Left ventricle myocardium inferior (tissue), 1 donor: Measurements from ENCODE around the gene RTEL1. TPM values are rescaled to one million over a fixed set of nuclear protein-coding genes. Genes with fewer than 3 reads are reported as not detected.
A peak's percentile ranks its signal among the peaks of the same experiment; 100 is the strongest.

Experiments used
- DNase-seq: peaks from one replicate; pipeline ENCODE4 v3.0.0-alpha.2; 2020
- H3K27ac ChIP-seq: fragments of 200-600 bp; replicated peaks from 2 replicates; pipeline ENCODE4 v1.8.0; 2021
- H3K27me3 ChIP-seq: fragments of 200-600 bp; 2 replicates; pipeline ENCODE4 v1.8.0; 2021; ENCODE audit warnings: low read depth
- H3K36me3 ChIP-seq: fragments of 200-600 bp; 2 replicates; pipeline ENCODE4 v1.8.0; 2021
- H3K4me1 ChIP-seq: fragments of 200-600 bp; 2 replicates; pipeline ENCODE4 v1.8.0; 2021
- H3K4me3 ChIP-seq: fragments of 200-600 bp; 2 replicates; pipeline ENCODE4 v1.8.0; 2021; ENCODE audit warnings: mild to moderate bottlenecking, moderate library complexity
- H3K9me3 ChIP-seq: fragments of 200-600 bp; replicated peaks from 2 replicates; pipeline ENCODE4 v1.8.0; 2021
- CTCF ChIP-seq: fragments of 200-600 bp; IDR thresholded peaks from 2 replicates; pipeline ENCODE4 v1.8.0; 2021; ENCODE audit warnings: antibody characterized with exemption, mild to moderate bottlenecking, borderline replicate concordance
- intact Hi-C: fragments of 100-400 bp; cut with micrococcal nuclease; formaldehyde crosslinking; loops from one replicate; pipeline ENCODE4 v1.11.0; 2022
- total RNA-seq: library from RNA; stranded (reverse); fragmentation: NEBNext Ultra II Directional; extraction: Animal tissue kit (Norgen Biotek cat#: 25700); gene quantifications from one replicate; pipeline ENCODE4 v1.2.1, GENCODE V29; 2021
- donor health status: DM: no; HTN: yes; CAD: no; lungs with severe emphysema.

The RTEL1 gene
- total RNA-seq, 1 donor from 2014 or later: 9.6 TPM

GRCh38 chr20:63696628-63697356, 38.7 kb downstream of the RTEL1 start, which contains the start of gene TNFRSF6B:
Gene TNFRSF6B, plus strand, starts transcription at chr20:63696652. Its CDS starts 116 bp downstream, at chr20:63696768.
- no peak for TF ChIP-seq CTCF
- H3K36me3 ChIP-seq: peaks cover 14% of the 10 kb centered on the region
- H3K27me3 ChIP-seq: no peaks in the 10 kb centered on the region
- H3K27ac ChIP-seq: peak within 1 kb of the TSS; percentile 71
- intact Hi-C loops: no loop called here
- DNase-seq: no peak
- peak within 1 kb of the TSS; percentile 53 for H3K4me3 ChIP-seq
- peaks cover 73% of the 10 kb centered on the region for H3K4me1 ChIP-seq
- no peaks in the 10 kb centered on the region for H3K9me3 ChIP-seq

DNA sequence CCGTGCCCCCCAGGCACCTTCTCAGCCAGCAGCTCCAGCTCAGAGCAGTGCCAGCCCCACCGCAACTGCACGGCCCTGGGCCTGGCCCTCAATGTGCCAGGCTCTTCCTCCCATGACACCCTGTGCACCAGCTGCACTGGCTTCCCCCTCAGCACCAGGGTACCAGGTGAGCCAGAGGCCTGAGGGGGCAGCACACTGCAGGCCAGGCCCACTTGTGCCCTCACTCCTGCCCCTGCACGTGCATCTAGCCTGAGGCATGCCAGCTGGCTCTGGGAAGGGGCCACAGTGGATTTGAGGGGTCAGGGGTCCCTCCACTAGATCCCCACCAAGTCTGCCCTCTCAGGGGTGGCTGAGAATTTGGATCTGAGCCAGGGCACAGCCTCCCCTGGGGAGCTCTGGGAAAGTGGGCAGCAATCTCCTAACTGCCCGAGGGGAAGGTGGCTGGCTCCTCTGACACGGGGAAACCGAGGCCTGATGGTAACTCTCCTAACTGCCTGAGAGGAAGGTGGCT, 39.3 kb downstream of the RTEL1 start:
- peak; percentile 13 for DNase-seq
- no peaks in the 10 kb centered on the region for H3K27me3 ChIP-seq
- no peaks in the 10 kb centered on the region for H3K9me3 ChIP-seq
- intact Hi-C loops: no loop called here
- peak overlapping the region; percentile 53 for H3K4me3 ChIP-seq
- TF ChIP-seq CTCF: no peak
- H3K4me1 ChIP-seq: peaks cover 70% of the 10 kb centered on the region
- H3K36me3 ChIP-seq: peaks cover 14% of the 10 kb centered on the region
- H3K27ac ChIP-seq: peak overlapping the region; percentile 30

DNA sequence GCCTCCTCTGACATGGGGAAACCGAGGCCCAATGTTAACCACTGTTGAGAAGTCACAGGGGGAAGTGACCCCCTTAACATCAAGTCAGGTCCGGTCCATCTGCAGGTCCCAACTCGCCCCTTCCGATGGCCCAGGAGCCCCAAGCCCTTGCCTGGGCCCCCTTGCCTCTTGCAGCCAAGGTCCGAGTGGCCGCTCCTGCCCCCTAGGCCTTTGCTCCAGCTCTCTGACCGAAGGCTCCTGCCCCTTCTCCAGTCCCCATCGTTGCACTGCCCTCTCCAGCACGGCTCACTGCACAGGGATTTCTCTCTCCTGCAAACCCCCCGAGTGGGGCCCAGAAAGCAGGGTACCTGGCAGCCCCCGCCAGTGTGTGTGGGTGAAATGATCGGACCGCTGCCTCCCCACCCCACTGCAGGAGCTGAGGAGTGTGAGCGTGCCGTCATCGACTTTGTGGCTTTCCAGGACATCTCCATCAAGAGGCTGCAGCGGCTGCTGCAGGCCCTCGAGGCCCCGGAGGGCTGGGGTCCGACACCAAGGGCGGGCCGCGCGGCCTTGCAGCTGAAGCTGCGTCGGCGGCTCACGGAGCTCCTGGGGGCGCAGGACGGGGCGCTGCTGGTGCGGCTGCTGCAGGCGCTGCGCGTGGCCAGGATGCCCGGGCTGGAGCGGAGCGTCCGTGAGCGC, 39.9 kb downstream of the RTEL1 start:
- Histone ChIP-seq H3K36me3 (peaks cover 14% of the 10 kb centered on the region), H3K4me1 (peaks cover 70% of the 10 kb centered on the region), H3K27me3 (no peaks in the 10 kb centered on the region), H3K27ac (peak overlapping the region; percentile 53), H3K9me3 (no peaks in the 10 kb centered on the region), H3K4me3 (no peak overlapping the region)
- intact Hi-C loops: no loop called here
- DNase-seq: no peak
- no peak for TF ChIP-seq CTCF

DNA sequence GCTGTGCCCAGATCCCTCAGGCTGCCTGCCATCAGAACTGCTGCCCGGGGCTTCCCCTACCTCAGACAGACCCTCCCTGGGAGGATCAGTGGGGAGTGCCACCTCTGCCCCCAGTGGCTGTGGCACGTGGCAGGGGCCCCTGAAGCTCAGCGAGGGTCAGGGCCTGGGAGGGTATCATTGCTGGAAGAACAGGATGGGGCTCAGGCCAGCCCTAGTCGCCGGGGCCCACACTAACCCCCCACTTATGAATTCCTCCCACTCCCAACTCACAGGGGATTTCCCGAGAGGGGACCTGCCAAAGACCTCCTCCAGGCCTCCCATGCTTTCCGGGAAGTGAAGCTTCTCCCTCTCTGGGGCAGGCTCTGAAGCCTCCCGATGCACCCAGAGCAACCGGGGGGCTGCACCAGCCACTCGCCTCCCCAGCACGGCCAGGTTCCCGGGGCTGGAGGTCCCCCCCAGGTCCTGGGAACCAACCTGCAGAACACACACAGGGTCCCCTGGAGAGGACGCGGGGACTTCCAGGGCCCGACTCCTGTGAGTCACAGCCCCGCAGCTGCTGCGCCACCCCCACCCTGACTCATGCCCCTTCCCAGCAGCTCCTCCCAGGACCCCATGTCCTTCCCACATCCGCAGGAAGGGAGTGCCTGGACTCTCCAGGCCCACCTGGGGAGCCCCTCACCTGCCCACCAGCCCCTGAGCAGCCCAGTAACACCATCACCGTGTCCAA, 40.8 kb downstream of the RTEL1 start:
- no peaks in the 10 kb centered on the region for H3K27me3 ChIP-seq
- H3K36me3 ChIP-seq: peaks cover 20% of the 10 kb centered on the region
- H3K9me3 ChIP-seq: no peaks in the 10 kb centered on the region
- peak overlapping the region; percentile 13 for H3K4me3 ChIP-seq
- H3K4me1 ChIP-seq: peaks cover 70% of the 10 kb centered on the region
- no peak for TF ChIP-seq CTCF
- intact Hi-C loops: no loop called here
- H3K27ac ChIP-seq: peak overlapping the region; percentile 53
- no peak for DNase-seq

DNA sequence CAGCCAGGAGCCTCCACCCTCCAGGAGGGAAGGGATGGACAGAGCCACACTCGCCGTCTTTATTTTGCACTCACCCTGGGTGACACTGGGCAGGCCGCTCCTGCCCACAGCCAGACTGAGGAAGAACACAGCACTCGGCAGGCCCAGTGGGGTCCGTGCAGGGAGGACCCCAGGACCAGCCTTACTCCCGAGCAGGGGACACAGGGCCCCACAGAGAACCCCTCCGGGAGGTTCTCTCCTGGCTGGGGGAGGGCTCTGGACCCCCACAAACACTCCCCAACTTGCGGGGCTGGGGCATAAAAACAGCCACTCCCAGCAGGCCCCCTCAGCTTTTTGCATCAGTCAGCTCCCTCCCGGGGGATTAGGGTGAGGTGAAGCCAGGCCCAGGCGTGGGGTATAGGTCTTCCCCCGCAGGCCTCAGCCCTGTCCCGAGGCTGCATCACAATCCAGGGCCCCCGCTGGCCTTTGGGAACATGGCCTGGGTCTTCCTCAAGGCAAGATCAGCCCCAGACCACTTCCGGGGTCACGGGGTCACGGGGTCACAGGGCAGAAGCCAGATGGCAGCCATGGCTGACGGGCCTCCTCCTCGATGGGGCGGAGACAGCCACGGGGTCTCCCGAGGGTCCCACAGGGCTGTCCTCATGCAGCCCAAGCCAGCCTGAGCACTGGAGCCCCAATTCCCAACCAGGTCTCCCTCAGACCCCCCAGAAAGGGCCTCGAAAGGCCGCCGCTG, 41.5 kb downstream of the RTEL1 start:
- H3K36me3 ChIP-seq: peaks cover 22% of the 10 kb centered on the region
- no peaks in the 10 kb centered on the region for H3K9me3 ChIP-seq
- H3K4me1 ChIP-seq: peaks cover 66% of the 10 kb centered on the region
- H3K27ac ChIP-seq: peak overlapping the region; percentile 53
- H3K27me3 ChIP-seq: no peaks in the 10 kb centered on the region
- intact Hi-C loops: no loop called here
- no peak for TF ChIP-seq CTCF
- peak overlapping the region; percentile 13 for H3K4me3 ChIP-seq
- no peak for DNase-seq
